A172 (cell line): Measurements from ENCODE around the gene CILP2. TPM values are rescaled to one million over a fixed set of nuclear protein-coding genes. Genes with fewer than 3 reads are reported as not detected.

Experiments used
- DNase-seq: peaks from one replicate; pipeline ENCODE4 v3.0.0-alpha.2; 2015; ENCODE audit warnings: low spot score
- total RNA-seq: library from RNA; depleted of rRNA; stranded (reverse); fragments of >200 nt; shearing (Covaris generic); gene quantifications from 2 replicates; pipeline ENCODE4 v1.2.3, GENCODE V29; 2014

Gene CILP2
- total RNA-seq, 1 experiment from 2014 or later = 0.02 TPM

GRCh38 chr19:19543640-19544039, 5.6 kb downstream of the CILP2 start:
- DNase-seq = no peak

GRCh38 chr19:19544257-19544953, 6.3 kb downstream of the CILP2 start:
- DNase-seq = no peak

GRCh38 chr19:19544954-19545591, 7.0 kb downstream of the CILP2 start:
- no peak for DNase-seq

GRCh38 chr19:19545707-19546106, 7.6 kb downstream of the CILP2 start:
- DNase-seq = no peak

- DNase-seq = no peak
These were observed 8.7 kb downstream of the CILP2 start for GRCh38 chr19:19546751-19547162.

- DNase-seq = no peak
These were observed 9.7 kb downstream of the CILP2 start for GRCh38 chr19:19547674-19548336.

GRCh38 chr19:19548915-19549759, 11.1 kb downstream of the CILP2 start:
- no peak for DNase-seq

GRCh38 chr19:19549804-19550464, 11.9 kb downstream of the CILP2 start:
- DNase-seq = no peak

GRCh38 chr19:19550485-19550929, 12.4 kb downstream of the CILP2 start:
- no peak for DNase-seq

- DNase-seq = no peak
These were observed 13.1 kb downstream of the CILP2 start for GRCh38 chr19:19550972-19551852.

GRCh38 chr19:19551853-19552192, 13.8 kb downstream of the CILP2 start:
- peak; percentile 39 for DNase-seq

- DNase-seq = peak; percentile 34
These were observed 14.7 kb downstream of the CILP2 start for GRCh38 chr19:19552798-19553197.

- DNase-seq = no peak
These were observed 15.6 kb downstream of the CILP2 start for GRCh38 chr19:19553670-19554069.

GRCh38 chr19:19554074-19555023, 16.3 kb downstream of the CILP2 start:
- peak; percentile 27 for DNase-seq

- DNase-seq = no peak
These were observed 20.0 kb downstream of the CILP2 start for GRCh38 chr19:19558055-19558454.

- DNase-seq = no peak
These were observed 20.6 kb downstream of the CILP2 start for GRCh38 chr19:19558636-19559035.

GRCh38 chr19:19559931-19560330, 21.9 kb downstream of the CILP2 start:
- no peak for DNase-seq

- DNase-seq = no peak
These were observed 24.0 kb downstream of the CILP2 start for GRCh38 chr19:19561946-19562664.
